WTC11 (cell line): ENCODE data around the gene NEK7. TPM values are rescaled to one million over a fixed set of nuclear protein-coding genes. Genes with fewer than 3 reads are reported as not detected.

ENCODE experiments used
- ATAC-seq: fragments of 200-7000 bp; cut with Tn5 transposase; 2 replicates; pipeline ENCODE4 v1.10.0; 2021; ENCODE audit warnings: mild to moderate bottlenecking, moderate library complexity
- CTCF ChIA-PET: fragments of 300-600 bp; sonication (Branson Sonifier 250); formaldehyde crosslinking; loops from one replicate; lab custom pipeline; 2021; ENCODE audit warnings: antibody characterized with exemption; lab: Charles Lee
- POLR2A ChIA-PET: fragments of 350-600 bp; sonication (Branson Sonifier 250); formaldehyde crosslinking; loops from one replicate; lab custom pipeline; 2021; ENCODE audit warnings: antibody characterized with exemption; lab: Charles Lee
- DNase-seq: peaks from one replicate; pipeline ENCODE4 v3.0.0; 2021; ENCODE audit warnings: low spot score
- H3K27ac Mint-ChIP-seq: 2 replicates; pipeline ENCODE4 v1.8.0; 2021; ENCODE audit warnings: mixed read lengths
- H3K27me3 Mint-ChIP-seq: 2 replicates; pipeline ENCODE4 v1.8.0; 2021; ENCODE audit warnings: low read depth, mild to moderate bottlenecking, moderate library complexity, mixed read lengths
- H3K36me3 Mint-ChIP-seq: 2 replicates; pipeline ENCODE4 v1.8.0; 2021; ENCODE audit warnings: mixed read lengths
- H3K4me1 Mint-ChIP-seq: 2 replicates; pipeline ENCODE4 v1.8.0; 2022; ENCODE audit warnings: mixed read lengths
- H3K4me3 Mint-ChIP-seq: 2 replicates; pipeline ENCODE4 v1.8.0; 2021; ENCODE audit warnings: mild to moderate bottlenecking, moderate library complexity, mixed read lengths
- H3K9me3 Mint-ChIP-seq: 2 replicates; pipeline ENCODE4 v1.8.0; 2021; ENCODE audit warnings: mixed read lengths
- AR ChIP-seq: fragments of 250-450 bp; sonication (Bioruptor Pico); IDR thresholded peaks from 2 replicates; pipeline ENCODE4 v1.9.0; 2021; ENCODE audit warnings: mild to moderate bottlenecking
- CBFB ChIP-seq: sonication (generic); formaldehyde crosslinking; IDR thresholded peaks from 2 replicates; pipeline ENCODE4 v1.8.1; 2022; ENCODE audit warnings: mild to moderate bottlenecking, low read depth, missing genetic modification reagents
- CTCF ChIP-seq: fragments of 200-600 bp; IDR thresholded peaks from 2 replicates; pipeline ENCODE4 v1.8.0; 2022; ENCODE audit warnings: antibody characterized with exemption
- E2F1 ChIP-seq: sonication (generic); formaldehyde crosslinking; IDR thresholded peaks from 2 replicates; pipeline ENCODE4 v1.8.0; 2022; ENCODE audit warnings: mild to moderate bottlenecking, missing genetic modification reagents
- EMX1 ChIP-seq: fragments of 250-450 bp; sonication (Bioruptor Pico); IDR thresholded peaks from 2 replicates; pipeline ENCODE4 v1.8.0; 2021; ENCODE audit warnings: mild to moderate bottlenecking
- ERG ChIP-seq: fragments of 250-450 bp; sonication (Bioruptor Pico); IDR thresholded peaks from 2 replicates; pipeline ENCODE4 v1.8.0; 2021; ENCODE audit warnings: mild to moderate bottlenecking
- ETV6 ChIP-seq: sonication (generic); formaldehyde crosslinking; IDR thresholded peaks from 2 replicates; pipeline ENCODE4 v1.8.1; 2022; ENCODE audit warnings: mild to moderate bottlenecking, missing genetic modification reagents
- FOXK1 ChIP-seq: sonication (generic); formaldehyde crosslinking; IDR thresholded peaks from 2 replicates; pipeline ENCODE4 v1.8.0; 2022; ENCODE audit warnings: mild to moderate bottlenecking, moderate library complexity, missing genetic modification reagents
- GTF2I ChIP-seq: fragments of 250-450 bp; sonication (Bioruptor Pico); conservative IDR thresholded peaks from 2 replicates; pipeline ENCODE4 v1.4.0; 2021; ENCODE audit warnings: mild to moderate bottlenecking
- HMGXB4 ChIP-seq: sonication (generic); formaldehyde crosslinking; IDR thresholded peaks from 2 replicates; pipeline ENCODE4 v1.8.1; 2023; ENCODE audit warnings: mild to moderate bottlenecking, moderate library complexity, missing genetic modification reagents
- NFATC4 ChIP-seq: fragments of 250-450 bp; sonication (Bioruptor Pico); IDR thresholded peaks from 2 replicates; pipeline ENCODE4 v1.9.0; 2021; ENCODE audit warnings: mild to moderate bottlenecking
- NR3C1 ChIP-seq: sonication (generic); formaldehyde crosslinking; conservative IDR thresholded peaks from 2 replicates; pipeline ENCODE4 v1.8.1; 2023; ENCODE audit warnings: low read depth, mild to moderate bottlenecking, missing genetic modification reagents
- PREB ChIP-seq: sonication (generic); formaldehyde crosslinking; IDR thresholded peaks from 2 replicates; pipeline ENCODE4 v1.8.1; 2022; ENCODE audit warnings: mild to moderate bottlenecking, missing genetic modification reagents, moderate library complexity, borderline replicate concordance
- TCF7 ChIP-seq: sonication (generic); formaldehyde crosslinking; IDR thresholded peaks from 2 replicates; pipeline ENCODE4 v1.8.0; 2022; ENCODE audit warnings: mild to moderate bottlenecking, low read depth, missing genetic modification reagents, moderate library complexity
- ZNF232 ChIP-seq: sonication (generic); formaldehyde crosslinking; IDR thresholded peaks from 2 replicates; pipeline ENCODE4 v1.8.0; 2022; ENCODE audit warnings: mild to moderate bottlenecking, missing genetic modification reagents
- ZNF512 ChIP-seq: sonication (generic); formaldehyde crosslinking; IDR thresholded peaks from 2 replicates; pipeline ENCODE4 v1.8.1; 2022; ENCODE audit warnings: missing genetic modification reagents, borderline replicate concordance
- total RNA-seq: library from RNA; stranded (reverse); gene quantifications from 3 replicates; pipeline ENCODE4 v1.2.3, GENCODE V29; 2021

Gene NEK7
- total RNA-seq, 1 experiment from 2014 or later: 10.3 TPM

GRCh38 chr1:198166900-198167299, 10.1 kb downstream of the NEK7 start:
- ChIA-PET CTCF (no interaction called here), POLR2A (interaction anchor here (1.1 kb wide), 1 partner anchor 10 kb away, joined by 3 read pairs; the partner anchor contains the start of gene NEK7)
- ATAC-seq (no peak), DNase-seq (no peak)
- TF ChIP-seq TCF7 (no peak), CBFB (CRISPR knock-in tag) (no peak), GTF2I (CRISPR knock-in tag) (no peak), ZNF512 (CRISPR knock-in tag) (no peak), ETV6 (CRISPR knock-in tag) (no peak), PREB (CRISPR knock-in tag) (no peak), E2F1 (CRISPR knock-in tag) (no peak), ERG (no peak), NR3C1 (CRISPR knock-in tag) (no peak), EMX1 (CRISPR knock-in tag) (no peak), AR (CRISPR knock-in tag) (no peak), ZNF232 (CRISPR knock-in tag) (no peak), CTCF (no peak), HMGXB4 (no peak), NFATC4 (CRISPR knock-in tag) (no peak), FOXK1 (CRISPR knock-in tag) (no peak)
- Mint-ChIP-seq H3K36me3 (no peaks in the 10 kb centered on the region), H3K27me3 (no peaks in the 10 kb centered on the region), H3K4me3 (no peak overlapping the region), H3K4me1 (peaks cover 55% of the 10 kb centered on the region), H3K27ac (peak overlapping the region; percentile 17), H3K9me3 (no peaks in the 10 kb centered on the region)
